HG02973 (cell line): ENCODE results near the gene CD59.
"Not testable (repeated sequence)": the region's sequence is repeated elsewhere in the genome, so short reads cannot be mapped to it uniquely, and the experiment has no call there.

ENCODE experiments used
- ATAC-seq: cut with Tn5 transposase; IDR thresholded peaks from one replicate; pipeline ENCODE4 v1.9.1; 2021; ENCODE audit warnings: moderate library complexity; ENCODE audit not compliant: unreplicated experiment

The CD59 gene

DNA sequence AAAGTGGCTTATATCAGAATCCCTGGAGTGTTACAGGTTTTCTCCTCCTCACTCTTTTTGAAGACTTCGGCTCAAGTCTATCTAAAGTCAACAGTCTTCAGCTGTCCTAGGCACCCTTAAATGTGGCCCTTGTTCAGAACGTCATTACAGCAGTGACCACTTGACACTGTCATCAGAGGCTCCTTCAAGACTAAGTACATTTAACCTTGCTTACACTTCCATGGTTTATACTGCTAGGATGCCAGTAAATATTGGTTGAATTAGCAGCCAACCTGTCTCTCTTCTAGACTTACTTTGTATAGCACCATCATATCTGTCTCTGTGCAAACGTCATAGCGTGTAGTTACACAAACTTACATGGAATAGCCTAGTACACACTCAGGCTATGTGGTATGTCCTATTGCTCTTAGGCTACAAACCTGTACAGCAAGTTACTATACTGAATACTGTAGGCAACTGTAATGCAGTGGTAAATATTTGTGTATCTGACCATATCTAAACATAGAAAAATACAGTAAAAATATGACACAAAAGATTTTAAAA, 22.3 kb downstream of the CD59 start:
- no peak for ATAC-seq

- ATAC-seq: no peak
These were observed 22.9 kb downstream of the CD59 start for GRCh38 chr11:33713151-33713855.

DNA sequence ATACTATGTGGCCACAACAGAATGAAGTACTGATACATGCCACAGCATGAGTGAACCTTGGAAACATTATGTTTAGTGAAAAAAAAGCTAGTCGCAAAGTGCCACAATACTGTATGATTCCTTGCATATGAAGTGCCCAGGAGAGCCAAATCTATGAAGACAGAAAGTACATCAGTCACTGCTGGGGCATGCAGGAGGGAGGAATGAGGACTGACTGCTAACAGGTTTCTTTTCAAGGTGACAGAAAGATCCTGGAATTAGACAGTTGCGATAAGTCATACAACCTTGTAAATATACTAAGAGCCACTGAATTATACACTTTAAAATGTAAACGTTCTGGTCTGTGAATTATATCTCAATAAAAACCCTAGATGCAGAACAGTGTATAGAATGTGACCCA, 23.8 kb downstream of the CD59 start:
- no peak for ATAC-seq

DNA sequence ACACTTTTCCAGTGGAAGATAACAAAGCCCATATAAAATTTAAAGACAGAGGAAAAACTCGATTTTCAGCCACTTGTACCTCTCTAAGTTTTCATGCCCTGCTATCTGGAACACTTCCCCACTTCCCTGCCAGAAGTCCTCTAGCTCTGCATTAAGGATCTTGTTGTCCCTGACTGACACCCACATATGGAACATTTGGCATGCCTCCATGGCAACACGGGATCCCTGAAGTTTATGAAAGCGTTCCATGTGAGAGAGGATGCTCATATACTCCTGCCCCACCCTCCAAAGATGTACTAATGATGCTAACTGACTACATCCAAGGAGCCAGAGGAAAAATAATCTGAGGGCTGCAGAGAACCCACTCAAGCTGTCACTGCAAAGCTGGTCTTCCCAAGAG, 26.8 kb downstream of the CD59 start:
- ATAC-seq: no peak

DNA sequence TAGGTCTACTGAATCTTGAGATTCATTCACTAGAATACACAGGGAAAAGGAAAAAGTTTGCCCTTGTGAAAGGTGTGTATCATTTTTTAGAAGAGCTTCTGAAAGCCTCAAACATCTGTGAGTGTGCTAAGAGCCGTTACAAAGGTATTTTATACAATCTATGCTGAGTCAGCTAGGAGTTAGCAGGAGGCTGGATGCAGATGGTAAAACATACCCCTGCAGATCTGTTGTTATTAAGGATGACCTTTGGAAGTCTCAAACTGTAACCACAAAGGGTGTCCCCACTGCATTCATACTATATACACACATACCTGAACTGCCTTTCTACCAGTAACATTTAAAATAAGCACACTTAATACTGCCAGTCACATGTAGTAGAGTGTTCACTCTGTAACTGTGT, 27.2 kb downstream of the CD59 start:
- ATAC-seq: no peak

GRCh38 chr11:33707831-33708230, 28.4 kb downstream of the CD59 start:
- ATAC-seq: not testable (repeated sequence)

DNA sequence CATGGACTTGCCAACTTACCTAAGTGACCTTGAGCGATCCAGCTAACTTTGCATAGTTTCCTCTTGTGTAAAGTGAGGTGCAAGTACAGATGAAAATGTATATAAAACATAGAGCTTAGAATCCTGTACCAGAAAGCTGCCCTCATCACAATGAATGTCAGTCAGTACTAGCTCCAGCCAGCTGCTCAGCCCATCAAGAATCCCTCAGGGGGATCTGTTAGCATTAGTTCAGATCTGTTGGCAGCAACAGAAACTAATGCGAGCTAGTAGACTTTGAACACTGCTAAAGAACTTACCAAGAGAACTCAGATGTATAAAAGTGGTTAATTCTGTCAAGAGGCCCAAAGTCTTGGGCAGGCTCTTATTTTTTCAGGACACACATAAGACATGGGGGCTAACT, 29.3 kb downstream of the CD59 start:
- no peak for ATAC-seq

DNA sequence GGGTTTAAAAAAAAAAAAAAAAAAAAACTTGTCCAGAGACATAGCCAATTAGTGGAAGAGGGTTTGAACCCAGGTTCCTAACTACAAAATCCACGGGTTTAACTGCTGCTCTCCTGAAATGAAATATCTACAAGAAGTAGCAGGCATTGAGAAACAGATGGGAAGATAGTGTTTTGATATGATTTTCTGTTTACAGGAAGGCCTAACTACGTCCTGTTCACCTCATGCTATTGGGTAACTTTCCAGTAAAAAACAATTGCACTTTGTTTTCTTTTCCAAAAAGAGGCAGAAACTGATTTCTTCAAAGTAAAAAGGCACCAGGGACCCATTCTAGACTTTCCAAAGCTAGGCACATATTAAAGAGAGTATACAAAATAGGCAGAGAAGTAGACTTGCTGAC, 29.7 kb downstream of the CD59 start:
- no peak for ATAC-seq

DNA sequence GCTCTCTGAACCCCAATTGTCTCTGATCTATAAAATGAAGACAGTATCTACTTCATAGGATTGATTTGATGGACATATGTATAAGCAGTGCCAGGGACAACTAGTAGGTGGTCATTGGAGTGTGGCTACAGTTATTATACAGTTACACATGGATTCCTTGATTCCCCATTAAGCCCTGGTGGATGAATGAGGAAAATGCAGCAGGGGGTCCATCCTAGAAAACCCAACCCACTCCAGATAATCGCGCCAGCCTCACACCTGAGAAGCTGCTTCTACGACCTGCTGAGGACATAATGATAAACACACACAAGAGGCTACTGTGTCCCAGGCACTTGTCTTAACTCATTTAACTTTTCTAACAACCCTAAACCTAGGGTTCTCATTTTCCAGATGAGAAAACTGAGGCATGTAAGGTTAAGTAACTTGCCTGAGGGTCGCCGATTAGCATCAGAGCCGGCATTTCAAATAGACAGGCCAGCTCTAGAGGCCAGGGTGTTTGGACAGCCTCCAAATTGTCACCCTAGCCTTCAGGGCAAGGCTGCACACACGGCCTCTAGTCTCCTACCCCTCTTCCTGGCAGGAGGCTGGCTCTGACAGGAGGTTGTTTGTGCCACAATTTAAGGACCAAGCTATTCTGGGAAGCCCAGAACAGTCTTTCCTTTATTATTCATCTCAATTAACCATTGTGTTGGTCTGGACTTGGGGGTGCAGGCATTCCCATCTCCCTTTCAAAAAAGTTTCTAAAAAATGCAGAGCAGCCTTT, 31.8 kb downstream of the CD59 start:
- no peak for ATAC-seq

- no peak for ATAC-seq
These were observed 32.4 kb downstream of the CD59 start for GRCh38 chr11:33703788-33704187.

DNA sequence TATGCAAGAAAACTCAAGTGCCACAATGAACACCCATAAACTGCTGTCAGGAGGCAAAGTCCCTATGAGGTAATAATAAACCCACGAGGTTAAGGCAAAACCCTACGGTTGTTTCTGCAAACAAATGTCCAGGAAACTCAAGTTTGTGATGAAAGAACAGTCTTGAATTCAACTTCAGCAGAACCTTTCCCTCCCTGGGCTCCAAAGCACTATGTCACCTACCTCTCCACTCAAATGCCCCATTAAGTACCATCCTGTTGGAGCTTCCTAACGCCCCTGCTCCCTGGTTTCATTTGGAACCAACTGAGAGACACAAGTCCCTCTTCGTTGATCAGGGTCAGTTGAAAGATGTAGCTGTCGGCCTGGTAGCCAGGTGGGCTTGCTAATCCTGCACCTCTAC, 33.0 kb downstream of the CD59 start:
- ATAC-seq: no peak

GRCh38 chr11:33701302-33702230, 34.7 kb downstream of the CD59 start:
- ATAC-seq: peak; percentile 2

DNA sequence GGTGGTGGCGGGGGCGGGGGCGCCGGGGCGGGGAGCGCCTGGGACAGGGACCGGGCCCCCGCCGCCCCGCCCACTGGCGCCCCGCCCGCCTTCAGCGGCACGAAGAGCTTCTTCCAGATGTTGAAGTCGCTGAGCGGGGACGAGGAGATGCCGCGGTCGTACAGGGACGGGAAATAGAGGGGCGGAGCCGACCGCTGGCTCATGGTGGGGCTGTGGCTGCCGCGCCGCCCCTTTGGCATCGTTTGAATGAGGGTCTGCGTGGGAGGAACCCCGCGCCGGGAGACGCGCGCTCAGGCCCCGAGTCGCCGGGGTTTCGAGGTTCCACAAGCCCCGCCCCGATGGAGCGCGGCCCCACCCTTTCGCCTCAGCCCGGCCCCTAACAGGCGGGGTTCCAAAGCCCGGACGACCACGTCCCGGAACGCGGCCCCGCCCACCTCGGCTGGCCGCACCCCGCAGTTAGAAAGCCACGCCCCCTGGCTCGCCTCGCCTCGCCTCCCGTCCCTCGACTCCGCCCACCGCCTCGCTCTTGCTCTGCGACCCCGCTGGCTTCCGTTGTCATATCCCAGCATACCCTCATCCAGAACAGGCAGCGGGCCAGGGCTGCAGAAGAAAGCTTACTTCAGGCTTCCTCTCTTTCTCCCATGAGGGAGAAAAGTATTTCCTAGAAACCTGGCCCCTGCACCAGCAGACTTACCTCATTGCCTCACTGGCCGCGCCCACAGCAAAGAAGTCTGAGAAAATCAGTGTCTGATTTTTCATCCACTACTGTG, 35.5 kb downstream of the CD59 start, which contains the start of gene C11orf91:
Gene C11orf91 (minus strand): TSS at position 325 of the 770 bp plus-strand sequence. CDS start 86 bp downstream, at position 239.
- peak; percentile 84 for ATAC-seq

DNA sequence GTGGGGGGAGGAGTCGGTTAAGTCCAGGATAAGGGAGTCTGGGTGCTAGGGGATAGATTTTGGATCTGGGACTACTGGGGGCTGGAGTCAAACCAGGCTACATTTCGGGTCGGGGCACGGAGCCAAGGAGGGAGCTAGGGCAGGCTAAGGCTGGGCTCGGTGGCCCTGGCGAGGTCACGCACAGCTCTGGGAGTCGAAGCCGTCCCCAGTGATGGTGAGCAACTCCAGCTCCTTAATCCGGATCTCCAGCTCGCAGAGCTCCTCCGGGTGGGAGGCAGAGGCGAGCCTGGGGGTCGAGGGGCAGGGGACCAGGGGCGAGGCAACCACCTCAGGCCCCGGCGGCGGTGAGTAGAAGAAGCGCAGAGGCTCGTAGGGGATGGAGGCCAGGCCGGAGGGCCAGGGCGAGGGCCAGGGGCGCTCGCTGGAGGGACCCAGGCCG, 36.1 kb downstream of the CD59 start:
- no peak for ATAC-seq

DNA sequence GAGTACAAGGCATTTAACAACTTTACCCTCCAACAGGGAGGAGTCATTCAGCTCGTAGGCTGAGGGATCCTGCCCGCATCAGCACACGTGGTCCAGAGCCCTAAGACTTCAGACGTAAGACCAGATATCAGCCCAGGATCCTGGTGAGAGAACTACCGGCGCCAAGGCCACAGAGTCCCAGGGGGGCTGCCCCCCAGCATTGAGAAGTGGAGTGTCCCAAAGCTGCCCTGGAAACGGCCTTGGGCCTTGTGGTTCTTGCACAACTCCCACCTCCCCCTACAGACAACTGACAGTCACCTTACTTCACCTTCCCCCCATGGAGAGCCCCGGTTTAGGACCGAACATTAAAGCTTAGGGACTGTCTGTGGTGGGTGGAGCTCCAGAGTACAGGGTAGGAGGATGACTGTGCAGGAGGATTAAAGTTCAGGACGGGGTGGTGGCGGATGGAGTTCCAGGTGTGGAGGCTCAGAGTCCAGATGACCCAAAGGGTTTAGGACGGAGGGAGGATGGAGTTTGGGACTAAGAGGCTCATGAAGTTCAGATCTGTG, 36.6 kb downstream of the CD59 start:
- no peak for ATAC-seq

GRCh38 chr11:33698921-33699320, 37.3 kb downstream of the CD59 start:
- ATAC-seq: no peak

GRCh38 chr11:33697997-33698396, 38.2 kb downstream of the CD59 start:
- no peak for ATAC-seq

- no peak for ATAC-seq
These were observed 39.1 kb downstream of the CD59 start for GRCh38 chr11:33696931-33697638.

DNA sequence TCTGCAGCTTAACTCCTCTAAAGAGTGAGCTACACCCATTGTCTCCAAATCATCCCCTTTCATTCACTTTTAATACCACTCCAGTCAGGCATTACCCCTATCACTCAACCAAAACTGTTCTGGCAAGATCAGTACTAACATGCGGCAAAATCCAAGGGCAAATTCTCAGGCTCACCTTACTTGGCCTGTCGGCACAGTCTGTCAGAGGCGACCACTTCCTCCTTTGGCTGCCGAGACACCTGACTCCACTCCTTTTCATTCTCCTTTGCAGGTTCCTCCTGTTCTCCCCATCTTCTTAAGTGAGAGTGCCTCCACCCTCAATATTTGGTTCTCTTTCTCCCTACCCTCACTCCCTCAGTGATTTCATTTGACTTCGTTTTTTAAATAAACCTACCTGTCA, 39.8 kb downstream of the CD59 start:
- no peak for ATAC-seq
